Measurements from ENCODE around the gene FGD6. TPM values are rescaled to one million over a fixed set of nuclear protein-coding genes. Genes with fewer than 3 reads are reported as not detected.
"Not testable (repeated sequence)": the region's sequence is repeated elsewhere in the genome, so short reads cannot be mapped to it uniquely, and the experiment has no call there.

Gene FGD6
- 5.1 TPM for polyA plus RNA-seq (2012; ENCODE audit: insufficient read depth, insufficient read length)

GRCh38 chr12:95217377-95218149 is at the start of gene FGD6, which contains the start of gene VEZT:
FGD6 (minus strand) TSS chr12:95217467; CDS start chr12:95217240, 227 bp downstream.
VEZT (plus strand) TSS chr12:95217807; CDS start chr12:95217851, 44 bp downstream.
- peak; percentile 99 for DNase-seq (ENCODE audit: low read depth, low spot score)
- peak within 1 kb of the TSS; percentile 88 for H3K4me3 ChIP-seq (ENCODE audit: low read length)

DNA sequence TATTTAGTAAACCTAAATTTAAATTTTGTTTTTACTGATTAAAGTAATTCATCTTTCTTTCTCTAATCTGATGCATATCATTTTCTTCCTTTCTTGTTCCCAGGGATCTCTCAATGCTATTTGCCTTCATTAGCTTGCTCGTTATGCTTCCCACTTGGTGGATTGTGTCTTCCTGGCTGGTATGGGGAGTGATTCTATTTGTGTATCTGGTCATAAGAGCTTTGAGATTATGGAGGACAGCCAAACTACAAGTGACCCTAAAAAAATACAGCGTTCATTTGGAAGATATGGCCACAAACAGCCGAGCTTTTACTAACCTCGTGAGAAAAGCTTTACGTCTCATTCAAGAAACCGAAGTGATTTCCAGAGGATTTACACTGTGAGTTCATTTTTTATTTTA is 49.0 kb upstream of the FGD6 start:
- DNase-seq (ENCODE audit: low read depth, low spot score), result no peak
- no peak overlapping the region for H3K4me3 ChIP-seq (ENCODE audit: low read length)

- no peak overlapping the region for H3K4me3 ChIP-seq (ENCODE audit: low read length)
- DNase-seq (ENCODE audit: low read depth, low spot score), result no peak
Measured at GRCh38 chr12:95265765-95266164, 48.5 kb upstream of the FGD6 start.

- H3K4me3 ChIP-seq (ENCODE audit: low read length), result no peak overlapping the region
- DNase-seq (ENCODE audit: low read depth, low spot score), result no peak
Measured at GRCh38 chr12:95262808-95263207, 45.5 kb upstream of the FGD6 start.

GRCh38 chr12:95261109-95261508 is 43.8 kb upstream of the FGD6 start:
- no peak for DNase-seq (ENCODE audit: low read depth, low spot score)
- H3K4me3 ChIP-seq (ENCODE audit: low read length), result no peak overlapping the region

GRCh38 chr12:95259368-95259767 is 42.1 kb upstream of the FGD6 start:
- no peak overlapping the region for H3K4me3 ChIP-seq (ENCODE audit: low read length)
- no peak for DNase-seq (ENCODE audit: low read depth, low spot score)

DNA sequence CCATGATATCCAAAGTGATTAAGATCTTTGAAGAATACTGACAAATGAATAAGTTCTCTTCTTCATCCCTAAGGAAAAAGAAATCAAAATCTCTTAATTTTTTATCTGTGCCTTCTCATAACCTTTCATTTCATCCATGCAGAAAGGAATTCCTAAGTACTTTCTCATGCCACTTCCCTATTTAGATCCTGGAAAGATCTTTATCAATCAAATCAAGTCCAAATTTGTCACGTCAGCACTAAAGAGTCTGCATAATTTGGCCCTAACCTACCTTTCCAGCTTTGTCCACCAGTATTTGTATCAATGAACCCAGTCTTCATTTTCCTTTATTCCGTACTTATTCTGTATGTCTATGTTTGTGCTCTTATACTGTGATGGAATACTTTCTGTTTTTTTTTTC is 41.5 kb upstream of the FGD6 start:
- no peak overlapping the region for H3K4me3 ChIP-seq (ENCODE audit: low read length)
- no peak for DNase-seq (ENCODE audit: low read depth, low spot score)

DNA sequence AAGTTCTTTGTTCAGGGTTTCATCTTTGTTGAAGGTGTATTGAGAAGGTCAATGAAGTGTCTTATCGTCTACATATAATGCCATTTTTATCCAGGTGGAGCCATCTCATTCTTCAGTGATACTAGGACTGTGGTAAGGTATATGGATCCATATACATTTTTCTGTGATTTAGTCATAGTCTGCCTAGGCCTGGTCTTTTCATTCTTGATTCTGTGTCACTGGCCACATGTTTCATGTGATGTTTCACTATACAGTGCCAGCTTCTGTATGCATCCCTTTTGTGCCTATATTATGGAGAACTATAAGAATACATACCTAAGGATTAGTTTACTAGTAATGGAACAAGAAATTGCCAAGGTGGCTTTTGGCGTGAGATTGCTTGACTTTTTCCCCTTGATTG is 40.9 kb upstream of the FGD6 start:
- DNase-seq (ENCODE audit: low read depth, low spot score), result no peak
- no peak overlapping the region for H3K4me3 ChIP-seq (ENCODE audit: low read length)

DNA sequence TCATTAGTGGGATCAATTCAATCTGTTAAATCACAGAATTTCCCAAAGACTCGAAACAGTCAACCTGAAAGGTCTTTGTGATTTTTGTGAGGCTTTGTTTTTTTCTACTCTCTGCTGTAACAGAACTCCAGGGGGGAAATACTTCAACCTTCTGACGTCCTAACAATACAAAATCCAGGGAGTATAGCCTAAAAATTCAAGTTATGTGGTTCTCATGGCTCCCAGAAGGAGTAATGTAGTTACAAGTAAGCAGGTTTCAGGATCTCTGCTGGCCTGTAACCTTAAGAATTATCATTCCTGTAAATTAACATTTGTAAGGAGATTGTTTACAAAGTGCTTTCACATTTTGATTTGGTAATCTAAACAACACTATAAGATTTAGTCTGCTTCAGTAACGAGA is 40.3 kb upstream of the FGD6 start:
- H3K4me3 ChIP-seq (ENCODE audit: low read length), result no peak overlapping the region
- DNase-seq (ENCODE audit: low read depth, low spot score), result no peak

DNA sequence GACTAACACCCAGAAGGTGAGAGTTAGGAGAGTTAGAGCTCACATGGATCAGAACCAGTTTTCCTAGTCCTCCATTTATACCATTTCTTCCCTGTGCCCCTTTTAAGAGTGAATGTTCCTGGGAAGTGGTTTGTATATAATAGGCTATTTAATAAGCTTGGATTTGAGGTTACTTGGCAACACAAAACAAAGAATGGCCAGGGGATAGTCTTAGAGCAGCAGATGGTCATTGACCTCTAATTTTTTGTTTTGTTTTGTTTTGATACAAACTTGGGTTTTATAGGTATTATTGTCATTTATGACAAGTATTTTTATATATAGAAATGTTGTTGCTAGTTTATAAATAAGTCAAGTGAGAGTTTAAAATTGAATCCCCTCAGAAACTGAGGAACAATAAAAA is 36.1 kb upstream of the FGD6 start:
- no peak for DNase-seq (ENCODE audit: low read depth, low spot score)
- no peak overlapping the region for H3K4me3 ChIP-seq (ENCODE audit: low read length)

- DNase-seq (ENCODE audit: low read depth, low spot score), result no peak
- no peak overlapping the region for H3K4me3 ChIP-seq (ENCODE audit: low read length)
Measured at GRCh38 chr12:95248604-95249360, 31.5 kb upstream of the FGD6 start.

DNA sequence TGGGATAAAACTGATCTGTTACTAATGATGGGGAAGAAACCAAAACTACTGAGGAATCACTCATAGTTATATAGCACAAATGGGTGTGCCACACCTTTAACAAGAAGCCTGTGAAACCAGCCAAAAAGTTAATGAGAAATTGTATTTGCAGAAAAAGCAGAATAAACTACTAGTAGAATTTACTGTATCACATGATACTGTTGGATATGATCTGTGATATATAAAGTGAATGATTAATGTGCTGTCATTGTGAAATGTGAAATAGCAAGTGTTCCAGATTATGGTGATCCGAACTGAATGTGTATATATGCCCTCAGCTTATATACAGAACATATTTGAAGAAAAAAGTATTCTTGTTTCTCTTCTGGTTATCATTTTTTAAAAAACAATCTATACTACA is 30.8 kb upstream of the FGD6 start:
- no peak for DNase-seq (ENCODE audit: low read depth, low spot score)

DNA sequence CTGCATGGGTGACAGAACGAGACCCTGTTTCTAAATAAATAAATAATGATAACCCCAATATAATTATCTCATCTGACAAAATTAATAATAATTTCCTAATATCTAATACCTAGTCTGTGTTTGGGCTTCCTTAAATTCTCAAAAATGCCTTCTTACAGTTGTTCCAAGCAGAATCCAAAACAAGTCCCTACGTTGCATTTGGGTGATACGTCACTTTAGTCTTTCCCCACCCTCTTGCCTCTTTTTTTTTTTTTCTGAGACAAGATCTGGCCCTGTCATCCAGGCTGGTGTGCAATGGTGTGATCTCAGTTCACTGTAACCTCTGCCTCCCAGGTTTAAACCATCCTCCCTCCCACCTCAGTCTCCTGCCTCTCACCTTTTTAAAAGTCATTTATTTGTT is 27.1 kb upstream of the FGD6 start:
- H3K4me3 ChIP-seq (ENCODE audit: low read length), result no peak overlapping the region
- DNase-seq (ENCODE audit: low read depth, low spot score), result no peak

More for the DNA sequence above, 30.8 kb upstream of the FGD6 start:
- H3K4me3 ChIP-seq (ENCODE audit: low read length), result no peak overlapping the region

GRCh38 chr12:95243497-95244183 is 26.4 kb upstream of the FGD6 start:
- no peak for DNase-seq (ENCODE audit: low read depth, low spot score)
- no peak overlapping the region for H3K4me3 ChIP-seq (ENCODE audit: low read length)

DNA sequence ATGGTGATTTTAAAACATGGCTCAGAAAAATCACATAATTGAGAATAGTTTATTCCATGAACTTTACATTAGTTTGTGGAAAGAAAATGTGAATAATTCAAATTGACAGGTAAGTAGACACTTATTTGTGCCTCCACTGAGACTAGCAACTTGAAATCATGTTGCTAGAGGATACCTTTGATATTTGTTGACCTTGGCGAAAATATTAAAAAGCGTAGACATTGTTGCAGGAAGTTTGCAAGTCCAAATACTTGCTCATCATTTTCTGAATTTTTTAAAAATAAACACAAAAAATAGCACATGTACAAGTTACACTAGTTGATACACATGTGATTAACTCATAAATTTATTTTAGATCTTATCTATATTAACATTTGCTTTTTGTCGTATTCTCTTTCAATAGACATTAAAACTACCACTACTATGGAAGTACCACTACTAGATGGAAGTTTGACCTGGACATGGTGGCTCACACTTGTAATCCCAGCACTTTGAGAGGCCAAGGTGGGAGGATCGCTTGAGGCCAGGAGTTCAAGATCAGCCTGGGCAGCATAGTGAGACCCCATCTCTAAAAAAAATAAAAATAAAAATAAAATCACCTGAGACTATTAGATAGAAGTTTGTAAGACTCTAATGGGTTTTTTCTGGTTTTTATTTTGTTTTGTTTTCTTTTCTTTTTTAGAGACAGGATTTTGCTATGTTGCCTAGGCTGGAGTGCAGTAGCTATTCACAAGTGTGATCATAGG is 24.7 kb upstream of the FGD6 start:
- H3K4me3 ChIP-seq (ENCODE audit: low read length), result no peak overlapping the region
- no peak for DNase-seq (ENCODE audit: low read depth, low spot score)

DNA sequence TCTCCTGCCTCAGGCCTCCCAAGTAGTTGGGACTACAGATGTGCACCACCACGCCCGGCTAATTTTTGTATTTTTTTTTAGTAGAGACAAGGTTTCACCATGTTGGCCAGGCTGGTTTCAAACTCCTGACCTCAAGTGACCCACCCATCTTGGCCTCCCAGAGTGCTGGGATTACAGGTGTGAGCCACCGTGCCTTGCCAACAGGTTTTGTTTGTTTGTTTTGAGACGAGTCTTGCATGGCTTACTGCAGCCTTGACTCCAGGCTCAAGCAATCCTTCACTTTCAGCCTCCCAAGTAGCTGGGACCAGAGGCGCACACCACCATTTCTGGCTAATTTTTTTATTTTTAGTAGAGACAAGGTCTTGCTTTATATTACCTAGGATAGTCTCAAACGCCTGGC is 23.9 kb upstream of the FGD6 start:
- H3K4me3 ChIP-seq (ENCODE audit: low read length); DNase-seq (ENCODE audit: low read depth, low spot score): not testable (repeated sequence)

DNA sequence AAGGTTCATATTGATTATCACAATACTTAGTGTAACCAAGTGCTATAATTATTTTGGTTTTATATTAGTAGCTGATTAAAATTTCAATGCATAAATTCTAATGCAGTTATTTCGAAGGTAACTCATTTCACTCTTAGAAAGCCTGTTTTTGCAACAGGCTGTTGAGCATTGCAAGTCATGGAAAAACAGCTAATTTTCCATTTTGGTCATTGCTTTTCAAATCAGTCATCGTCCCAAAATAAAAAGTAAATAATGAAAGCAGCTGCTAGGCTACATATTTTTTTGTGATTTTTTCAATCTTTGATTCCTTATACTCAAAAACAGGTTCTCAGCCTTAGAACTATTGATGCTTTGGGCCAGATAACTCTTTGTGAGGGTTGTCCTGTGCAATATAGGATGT is 23.3 kb upstream of the FGD6 start:
- DNase-seq (ENCODE audit: low read depth, low spot score), result no peak
- no peak overlapping the region for H3K4me3 ChIP-seq (ENCODE audit: low read length)

GRCh38 chr12:95239835-95240234 is 22.6 kb upstream of the FGD6 start:
- not testable (repeated sequence) for DNase-seq (ENCODE audit: low read depth, low spot score); H3K4me3 ChIP-seq (ENCODE audit: low read length)

- no peak for DNase-seq (ENCODE audit: low read depth, low spot score)
- no peak overlapping the region for H3K4me3 ChIP-seq (ENCODE audit: low read length)
Measured at GRCh38 chr12:95239216-95239615, 21.9 kb upstream of the FGD6 start.
